ENCODE data around the gene TEDC2.
A peak's percentile ranks its signal among the peaks of the same experiment; 100 is the strongest.
"Not testable (repeated sequence)": the region's sequence is repeated elsewhere in the genome, so short reads cannot be mapped to it uniquely, and the experiment has no call there.

Gene TEDC2

GRCh38 chr16:2467528-2468232 is 7.8 kb downstream of the TEDC2 start:
- peak; percentile 52 to 83 for DNase-seq

DNA sequence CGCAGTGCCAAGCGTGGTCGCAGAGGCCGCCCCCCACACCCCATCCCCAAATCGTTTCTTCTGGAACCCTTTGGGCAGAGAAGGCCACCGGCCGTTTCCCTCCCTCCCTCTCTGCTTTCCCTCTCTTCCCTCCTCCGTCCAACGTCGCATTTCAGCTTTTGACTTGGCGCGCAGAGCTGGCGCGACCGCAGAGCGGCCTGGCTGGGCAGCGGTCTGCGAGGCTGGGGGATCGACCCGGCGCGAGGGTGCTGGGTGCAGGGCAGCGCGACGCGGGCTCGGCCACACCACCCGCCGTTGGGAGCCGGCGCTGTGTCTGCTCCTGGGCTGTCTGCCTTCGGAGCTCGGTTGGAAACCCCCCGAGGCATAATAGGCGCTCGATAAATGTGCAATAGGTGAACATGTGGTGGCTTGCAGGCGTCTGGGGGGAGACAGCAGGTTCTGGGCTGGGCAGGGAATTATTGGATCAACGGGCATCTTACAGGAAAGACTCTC is 8.4 kb downstream of the TEDC2 start:
- peak; percentile 89 to 93 for DNase-seq

GRCh38 chr16:2468725-2469398 is 9.0 kb downstream of the TEDC2 start:
- peak; percentile 94 to 98 for DNase-seq

GRCh38 chr16:2469399-2470233 is 9.7 kb downstream of the TEDC2 start:
- peak in 1 of 2 experiments; percentile 45 for DNase-seq

GRCh38 chr16:2470234-2470601 is 10.3 kb downstream of the TEDC2 start:
- no peak for DNase-seq

DNA sequence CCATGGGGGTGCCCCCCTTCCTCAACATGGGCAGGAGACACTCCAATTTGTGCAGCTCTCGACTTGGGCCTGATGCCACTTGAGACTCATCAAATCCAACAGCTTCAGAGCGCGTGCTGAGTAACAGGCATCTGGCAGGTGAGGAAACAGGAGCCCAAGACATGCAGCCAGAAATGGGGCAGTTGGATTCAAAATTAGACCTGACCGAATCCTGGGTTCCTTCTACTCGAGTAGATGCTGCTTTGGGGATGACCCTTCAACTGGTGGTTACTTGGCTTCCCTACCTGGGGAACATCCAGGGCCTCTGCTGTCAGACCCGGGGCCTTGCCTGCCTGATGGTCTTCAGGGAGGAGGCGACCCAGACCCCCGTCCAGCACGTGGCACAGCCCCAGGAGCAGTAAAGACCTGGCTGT is 10.7 kb downstream of the TEDC2 start:
- DNase-seq, result no peak

DNA sequence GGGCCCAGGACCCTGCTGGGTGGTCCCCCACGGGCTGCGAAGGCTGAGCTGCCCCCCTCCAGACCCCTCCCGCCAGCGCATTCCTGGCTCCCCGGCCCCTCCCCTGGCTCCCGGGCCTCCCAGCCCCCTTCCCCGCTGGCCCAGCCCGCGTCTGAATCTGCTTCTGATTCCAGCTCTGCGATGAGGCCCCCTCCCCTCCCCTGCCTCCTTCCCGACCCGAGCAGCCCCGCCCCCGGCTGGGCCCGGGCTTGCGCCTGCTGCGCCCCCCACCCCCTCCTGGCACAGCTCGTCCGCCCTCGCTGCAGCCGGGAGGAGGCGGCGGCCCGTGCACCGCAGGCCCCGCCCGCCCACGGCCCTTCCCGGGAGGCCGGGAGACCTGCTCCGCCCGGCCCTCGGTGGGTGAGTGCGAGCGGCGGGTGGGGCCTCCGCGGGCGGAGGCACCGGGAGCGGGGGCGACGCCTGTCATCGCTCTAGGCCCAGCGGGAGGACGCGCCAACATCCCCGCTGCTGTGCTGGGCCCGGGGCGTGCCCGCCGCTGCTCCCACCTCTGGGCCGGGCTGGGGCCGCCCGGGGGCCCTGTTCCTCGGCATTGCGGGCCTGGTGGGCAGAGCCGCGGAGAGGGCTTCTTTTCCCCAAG is 11.2 kb downstream of the TEDC2 start, which contains the start of gene NTN3:
Gene NTN3, plus strand, starts transcription at position 282 of the 637 bp plus-strand sequence. CDS start 405 bp downstream, outside the sequence.
- DNase-seq, result peak; percentile 49 to 91

GRCh38 chr16:2471653-2472487 is 12.0 kb downstream of the TEDC2 start:
- no peak for DNase-seq

- no peak for DNase-seq
Measured at GRCh38 chr16:2472488-2472864, 12.6 kb downstream of the TEDC2 start.

- DNase-seq, result no peak
Measured at GRCh38 chr16:2472885-2473445, 13.1 kb downstream of the TEDC2 start.

GRCh38 chr16:2473446-2473926 is 13.6 kb downstream of the TEDC2 start:
- DNase-seq, result peak in 1 of 2 experiments; percentile 78

- peak in 1 of 2 experiments; percentile 63 for DNase-seq
Measured at GRCh38 chr16:2473999-2474876, 14.3 kb downstream of the TEDC2 start.

DNA sequence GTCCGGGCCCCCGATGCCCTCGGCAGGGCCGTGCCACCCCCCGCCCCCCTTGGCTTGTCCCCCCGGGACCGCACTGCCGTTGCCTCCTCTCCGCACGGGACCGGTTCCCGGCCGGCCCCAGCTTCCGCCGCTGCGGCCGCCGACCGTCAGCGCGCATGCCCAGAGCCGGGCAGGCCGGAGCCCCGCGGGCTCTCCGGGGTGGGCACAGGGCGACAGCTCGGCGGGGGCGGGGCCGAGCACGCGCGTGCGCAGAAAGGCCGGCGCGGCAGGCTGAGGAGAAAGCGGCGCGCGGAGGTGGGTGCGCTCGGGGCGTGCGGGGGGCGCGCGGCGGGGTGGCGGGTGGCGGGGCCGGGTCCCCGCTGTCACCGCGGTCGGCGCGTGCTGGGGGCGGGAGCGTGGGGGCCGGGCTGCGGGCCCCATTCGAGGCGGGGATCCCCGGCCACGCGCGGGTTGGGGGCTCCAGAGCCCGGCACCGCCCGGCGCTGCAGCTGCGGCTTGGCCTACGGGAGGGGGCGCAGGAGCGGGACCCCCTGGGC is 15.0 kb downstream of the TEDC2 start, which contains the start of gene TBC1D24:
Gene TBC1D24, plus strand, starts transcription at position 251 of the 536 bp plus-strand sequence. CDS start 21,022 bp downstream, outside the sequence.
- peak in 1 of 2 experiments; percentile 82 for DNase-seq

GRCh38 chr16:2475413-2476344 is 15.8 kb downstream of the TEDC2 start:
- DNase-seq, result peak in 1 of 2 experiments; percentile 45

DNA sequence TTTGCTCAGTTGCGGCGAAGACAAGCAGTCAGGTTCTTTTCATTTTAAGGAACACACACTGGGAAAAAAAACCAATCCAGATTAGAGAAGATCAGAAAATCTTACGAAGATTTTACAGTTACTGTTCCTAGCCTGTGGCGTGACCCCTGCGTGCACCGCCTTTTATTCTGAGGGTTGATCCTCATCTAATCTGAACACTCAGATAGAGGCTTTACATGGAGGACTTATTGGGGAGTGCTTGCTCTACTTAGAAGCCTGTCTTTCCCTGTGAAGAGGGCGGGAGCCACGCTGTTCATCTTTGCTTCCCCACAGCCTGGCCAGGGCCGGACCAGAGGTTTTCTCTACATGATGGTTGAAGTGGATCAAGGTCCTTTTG is 16.4 kb downstream of the TEDC2 start:
- no peak for DNase-seq

DNA sequence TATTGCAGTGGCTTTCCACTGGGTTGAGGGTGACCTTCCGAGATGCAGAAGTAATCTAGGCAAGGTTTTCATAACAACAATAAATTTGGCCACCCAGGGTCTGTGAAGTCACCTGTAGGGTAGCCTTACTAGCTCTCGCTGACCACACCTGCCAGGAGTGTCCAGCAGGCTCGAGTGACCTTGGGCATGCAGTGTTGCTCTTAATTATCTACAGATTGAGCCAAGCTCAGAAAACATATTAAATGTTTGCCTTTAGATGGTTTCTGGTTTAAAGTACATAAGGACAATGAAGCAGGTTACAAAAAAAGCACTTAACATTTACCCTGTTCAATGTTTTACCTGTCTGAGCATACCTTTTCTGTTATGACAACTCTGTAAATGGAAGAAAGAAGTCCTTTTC is 16.8 kb downstream of the TEDC2 start:
- no peak for DNase-seq

- DNase-seq, result no peak
Measured at GRCh38 chr16:2477327-2477726, 17.4 kb downstream of the TEDC2 start.

DNA sequence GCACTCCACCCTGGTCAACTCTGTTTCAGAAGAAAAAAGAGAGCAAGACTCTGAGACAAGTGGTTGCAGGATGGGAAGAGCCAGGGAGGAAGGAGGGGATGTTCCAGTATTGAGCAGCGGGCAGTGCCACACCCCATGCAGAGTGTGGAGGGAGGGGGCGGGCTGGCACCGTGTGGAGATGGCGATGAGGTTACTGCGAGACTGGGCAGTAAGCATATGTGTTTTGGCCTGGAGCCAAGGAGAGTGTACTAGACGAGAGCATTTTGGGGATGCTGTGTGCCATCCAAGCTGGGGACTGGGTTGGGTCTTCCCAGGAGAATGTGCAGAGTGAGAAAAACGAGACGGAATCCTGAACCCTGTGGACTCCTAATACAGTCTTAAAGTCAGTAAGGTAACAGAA is 18.4 kb downstream of the TEDC2 start:
- no peak for DNase-seq

GRCh38 chr16:2479996-2480395 is 20.1 kb downstream of the TEDC2 start:
- not testable (repeated sequence) for DNase-seq
